SK-N-SH treated with all-trans-retinoic acid at 6 μM for 48 hours (cell line): ENCODE measurements around the gene VPS13A.
A peak's percentile ranks its signal among the peaks of the same experiment; 100 is the strongest.

Experiments used
- ATAC-seq: fragments of 200-7000 bp; cut with Tn5 transposase; 3 replicates; pipeline ENCODE4 v1.9.1; 2020; ENCODE audit warnings: mild to moderate bottlenecking, moderate library complexity
- ARNTL ChIP-seq: fragments of 450-650 bp; formaldehyde crosslinking; IDR thresholded peaks from 2 replicates; pipeline ENCODE4 v1.5.0; 2020; ENCODE audit warnings: low read depth, mild to moderate bottlenecking, moderate library complexity, borderline replicate concordance
- BACH2 ChIP-seq: fragments of 250-450 bp; sonication (Bioruptor Pico); IDR thresholded peaks from 2 replicates; pipeline ENCODE4 v1.9.0; 2021; ENCODE audit warnings: mild to moderate bottlenecking, borderline replicate concordance
- CREB5 ChIP-seq: fragments of 250-450 bp; sonication (Bioruptor Pico); IDR thresholded peaks from 2 replicates; pipeline ENCODE4 v1.5.1; 2020; ENCODE audit warnings: low read depth, mild to moderate bottlenecking, moderate library complexity
- CSDC2 ChIP-seq: fragments of 250-450 bp; sonication (Bioruptor Pico); IDR thresholded peaks from 2 replicates; pipeline ENCODE4 v1.5.0; 2020; ENCODE audit warnings: mild to moderate bottlenecking, moderate library complexity
- CSRNP3 ChIP-seq: fragments of 250-450 bp; sonication (Bioruptor Pico); IDR thresholded peaks from 2 replicates; pipeline ENCODE4 v1.5.1; 2021; ENCODE audit warnings: mild to moderate bottlenecking, moderate library complexity
- ESRRG ChIP-seq: fragments of 250-450 bp; sonication (Bioruptor Pico); IDR thresholded peaks from 2 replicates; pipeline ENCODE4 v1.6.1; 2021; ENCODE audit warnings: mild to moderate bottlenecking
- GLIS3 ChIP-seq: fragments of 250-450 bp; sonication (Bioruptor Pico); IDR thresholded peaks from 2 replicates; pipeline ENCODE4 v1.5.0; 2020; ENCODE audit warnings: mild to moderate bottlenecking, moderate library complexity
- OSR1 ChIP-seq: fragments of 250-450 bp; sonication (Bioruptor Pico); IDR thresholded peaks from 2 replicates; pipeline ENCODE4 v1.8.0; 2022; ENCODE audit warnings: moderate library complexity, mild to moderate bottlenecking, inconsistent platforms
- PATZ1 ChIP-seq: fragments of 250-450 bp; sonication (Bioruptor Pico); IDR thresholded peaks from 2 replicates; pipeline ENCODE4 v1.8.0; 2020; ENCODE audit warnings: mild to moderate bottlenecking, moderate library complexity, borderline replicate concordance
- POU6F1 ChIP-seq: fragments of 250-450 bp; sonication (Bioruptor Pico); IDR thresholded peaks from 2 replicates; pipeline ENCODE4 v1.8.0; 2021; ENCODE audit warnings: low read depth, mild to moderate bottlenecking, moderate library complexity, borderline replicate concordance
- PPARA ChIP-seq: fragments of 250-450 bp; sonication (Bioruptor Pico); IDR thresholded peaks from 2 replicates; pipeline ENCODE4 v1.5.0; 2020; ENCODE audit warnings: mild to moderate bottlenecking, borderline replicate concordance
- RARB ChIP-seq: fragments of 250-450 bp; sonication (Bioruptor Pico); IDR thresholded peaks from 2 replicates; pipeline ENCODE4 v1.8.0; 2021; ENCODE audit warnings: mild to moderate bottlenecking, moderate library complexity
- TOX ChIP-seq: fragments of 250-450 bp; sonication (Bioruptor Pico); IDR thresholded peaks from 2 replicates; pipeline ENCODE4 v1.8.0; 2021; ENCODE audit warnings: mild to moderate bottlenecking, moderate library complexity, borderline replicate concordance
- TSHZ2 ChIP-seq: fragments of 250-450 bp; sonication (Bioruptor Pico); IDR thresholded peaks from 2 replicates; pipeline ENCODE4 v1.5.0; 2020; ENCODE audit warnings: mild to moderate bottlenecking, moderate library complexity
- ZFP3 ChIP-seq: fragments of 250-450 bp; sonication (Bioruptor Pico); IDR thresholded peaks from 2 replicates; pipeline ENCODE4 v1.5.0; 2020; ENCODE audit warnings: mild to moderate bottlenecking, moderate library complexity
- ZFP30 ChIP-seq: fragments of 450-650 bp; formaldehyde crosslinking; IDR thresholded peaks from 2 replicates; pipeline ENCODE4 v1.5.0; 2022; ENCODE audit warnings: mild to moderate bottlenecking, moderate library complexity
- ZNF565 ChIP-seq: fragments of 450-650 bp; formaldehyde crosslinking; conservative IDR thresholded peaks from 2 replicates; pipeline ENCODE4 v1.5.0; 2020; ENCODE audit warnings: low read depth, mild to moderate bottlenecking, moderate library complexity
- ZNF70 ChIP-seq: fragments of 450-650 bp; formaldehyde crosslinking; IDR thresholded peaks from 2 replicates; pipeline ENCODE4 v1.5.0; 2020; ENCODE audit warnings: mild to moderate bottlenecking, moderate library complexity

VPS13A gene

GRCh38 chr9:77177894-77178794 is 810 bp downstream of the VPS13A start:
- peak; percentile 44 for ATAC-seq
- TF ChIP-seq ZNF565: no peak
- TF ChIP-seq TOX: no peak
- no peak for TF ChIP-seq GLIS3 (CRISPR knock-in tag)
- no peak for TF ChIP-seq ZFP30 (CRISPR knock-in tag)
- TF ChIP-seq CSRNP3 (CRISPR knock-in tag): no peak
- TF ChIP-seq POU6F1 (CRISPR knock-in tag): no peak
- no peak for TF ChIP-seq CREB5
- no peak for TF ChIP-seq ESRRG (CRISPR knock-in tag)
- TF ChIP-seq ARNTL: no peak
- TF ChIP-seq, all 23 proteins: peak for 0

- ATAC-seq: no peak
- TF ChIP-seq ESRRG (CRISPR knock-in tag) (no peak), ZNF565 (no peak), ZFP3 (no peak)
Measured at GRCh38 chr9:77180056-77180455, 2.7 kb downstream of the VPS13A start.

GRCh38 chr9:77183581-77183980 is 6.2 kb downstream of the VPS13A start:
- TF ChIP-seq PPARA (CRISPR knock-in tag): no peak
- TF ChIP-seq ARNTL: no peak
- TF ChIP-seq ZNF565: no peak
- TF ChIP-seq POU6F1 (CRISPR knock-in tag): no peak
- no peak for TF ChIP-seq CSDC2 (CRISPR knock-in tag)
- TF ChIP-seq RARB (CRISPR knock-in tag): no peak
- no peak for TF ChIP-seq TSHZ2
- TF ChIP-seq ZNF70 (CRISPR knock-in tag): no peak
- TF ChIP-seq OSR1: no peak
- no peak for TF ChIP-seq CSRNP3 (CRISPR knock-in tag)
- no peak for TF ChIP-seq BACH2
- TF ChIP-seq CREB5: no peak
- no peak for TF ChIP-seq PATZ1
- TF ChIP-seq GLIS3 (CRISPR knock-in tag): no peak
- TF ChIP-seq ESRRG (CRISPR knock-in tag): no peak
- TF ChIP-seq TOX: no peak
- ATAC-seq: no peak
